HCT116 (cell line): ENCODE data around the gene DAP. TPM values are rescaled to one million over a fixed set of nuclear protein-coding genes. Genes with fewer than 3 reads are reported as not detected.

Source experiments
- ATAC-seq: fragments of 200-7000 bp; cut with Tn5 transposase; 2 replicates; pipeline ENCODE4 v1.9.1; 2020; ENCODE audit warnings: mild to moderate bottlenecking, moderate library complexity
- BruUV-seq: library from RNA; stranded (reverse); fragments of 400-500 nt; replicated peaks from 2 replicates; lab custom pipeline; 2021; lab: Mats Ljungman, UMichigan
- CTCF ChIA-PET: fragments of 300-600 bp; sonication (Branson Sonifier 250); formaldehyde crosslinking; loops from one replicate; lab custom pipeline; 2021; ENCODE audit warnings: antibody characterized with exemption; lab: Charles Lee
- POLR2A ChIA-PET: fragments of 300-600, 350-600 bp; sonication (Branson Sonifier 250); formaldehyde crosslinking; loops from one replicate; lab custom pipeline; 2021; ENCODE audit warnings: antibody characterized with exemption; lab: Charles Lee
- RAD21 ChIA-PET, 2 experiments: fragments of 300-600 bp; sonication (Branson Sonifier 250); formaldehyde crosslinking; loops; one replicate each; lab custom pipeline; 2023; ENCODE audit warnings: low total read pairs in 2 of 2; ENCODE audit not compliant: uncharacterized antibody in 2 of 2, unreplicated experiment in 2 of 2, low non-redundant PET in 1 of 2; lab: Charles Lee
- DNase-seq: peaks from one replicate; pipeline ENCODE4 v3.0.0-alpha.2; 2010; ENCODE audit warnings: low read depth, low spot score
- H2AFZ ChIP-seq: fragments of 200-600 bp; shearing (Covaris generic), sonication (generic); 2 replicates; pipeline ENCODE4 v1.6.1; 2017; ENCODE audit warnings: low read depth, mixed run types, mixed read lengths, antibody characterized with exemption, low read length; ENCODE audit not compliant: poor library complexity, severe bottlenecking
- H3K27ac ChIP-seq: 2 replicates; pipeline ENCODE4 v1.5.1; 2012; ENCODE audit warnings: low read depth, low read length
- H3K27me3 ChIP-seq: fragments of 200-600 bp; sonication (generic); 2 replicates; pipeline ENCODE4 v1.6.1; 2016; ENCODE audit warnings: mixed run types, low read length, mixed read lengths; ENCODE audit not compliant: insufficient read depth
- H3K36me3 ChIP-seq, 2 experiments: fragments of 200-500 bp in 1 of 2; fragments of 200-600 bp in 1 of 2; sonication (Bioruptor generic) in 1 of 2; sonication (generic) in 1 of 2; 2 replicates each; pipeline versions ENCODE4 v1.5.1 to v1.6.1; 2014 to 2016; ENCODE audit warnings: low read length in 2 of 2, inconsistent platforms in 1 of 2, mixed read lengths in 1 of 2, mixed run types in 1 of 2; ENCODE audit not compliant: insufficient read depth in 2 of 2, control insufficient read depth in 1 of 2
- H3K4me1 ChIP-seq, 2 experiments: fragments of 200-600 bp in 1 of 2; sonication (generic) in 1 of 2; 2 replicates each; pipeline versions ENCODE4 v1.5.1 to v1.6.1; 2012 to 2017; ENCODE audit warnings: low read length in 2 of 2, inconsistent platforms in 1 of 2, mild to moderate bottlenecking in 1 of 2, mixed read lengths in 1 of 2, mixed run types in 1 of 2, moderate library complexity in 1 of 2; ENCODE audit not compliant: insufficient read depth in 2 of 2, control insufficient read depth in 1 of 2
- H3K4me2 ChIP-seq: fragments of 200-600 bp; sonication (generic); 2 replicates; pipeline ENCODE4 v1.6.1; 2017; ENCODE audit warnings: mixed run types, low read length, mixed read lengths
- H3K4me3 ChIP-seq, 2 experiments: fragments of 200-600 bp in 1 of 2; sonication (generic) in 1 of 2; replicated peaks in 1 of 2; 2 replicates each; pipeline ENCODE4 v1.5.1; 2011 to 2016; ENCODE audit warnings: low read length in 2 of 2, control low read depth in 1 of 2, low read depth in 1 of 2, mild to moderate bottlenecking in 1 of 2, mixed read lengths in 1 of 2, mixed run types in 1 of 2
- H3K79me2 ChIP-seq: fragments of 200-600 bp; sonication (generic); 2 replicates; pipeline ENCODE4 v1.6.1; 2017; ENCODE audit warnings: mild to moderate bottlenecking, mixed run types, low read length, moderate library complexity, mixed read lengths; ENCODE audit not compliant: insufficient read depth
- H3K9ac ChIP-seq: fragments of 200-600 bp; sonication (generic); 2 replicates; pipeline ENCODE4 v1.6.1; 2016; ENCODE audit warnings: low read length, mixed read lengths
- H3K9me2 ChIP-seq: fragments of 200-600 bp; sonication (generic), shearing (Covaris generic); 2 replicates; pipeline ENCODE4 v1.6.1; 2017; ENCODE audit warnings: mixed run types, mild to moderate bottlenecking, moderate library complexity; ENCODE audit not compliant: insufficient read depth
- H3K9me3 ChIP-seq, 2 experiments: fragments of 200-500 bp in 1 of 2; fragments of 200-600 bp in 1 of 2; sonication (Bioruptor generic) in 1 of 2; sonication (generic) in 1 of 2; 2 replicates each; pipeline ENCODE4 v1.6.1; 2014 to 2017; ENCODE audit warnings: low read length in 2 of 2, mixed read lengths in 2 of 2, inconsistent platforms in 1 of 2, low read depth in 1 of 2, mild to moderate bottlenecking in 1 of 2, mixed run types in 1 of 2, moderate library complexity in 1 of 2; ENCODE audit not compliant: control insufficient read depth in 1 of 2, insufficient read depth in 1 of 2
- H4K20me1 ChIP-seq: fragments of 200-600 bp; sonication (generic), shearing (Covaris generic); 2 replicates; pipeline ENCODE4 v1.6.1; 2017; ENCODE audit warnings: mixed run types, mild to moderate bottlenecking, moderate library complexity; ENCODE audit not compliant: insufficient read depth
- CEBPB ChIP-seq: IDR thresholded peaks from 2 replicates; pipeline ENCODE4 v1.6.1; 2012; ENCODE audit warnings: low read depth
- EGR1 ChIP-seq: IDR thresholded peaks from 2 replicates; pipeline ENCODE4 v1.6.1; 2012; ENCODE audit warnings: low read depth
- ELF1 ChIP-seq: IDR thresholded peaks from 2 replicates; pipeline ENCODE4 v1.6.1; 2012; ENCODE audit warnings: low read depth, borderline replicate concordance
- JUND ChIP-seq: IDR thresholded peaks from 2 replicates; pipeline ENCODE4 v1.6.1; 2012
- POLR2A ChIP-seq: IDR thresholded peaks from 2 replicates; pipeline ENCODE4 v1.7.0; 2011; ENCODE audit warnings: borderline replicate concordance; ENCODE audit not compliant: insufficient read depth, insufficient read length; ENCODE audit errors: extremely low read depth
- POLR2AphosphoS5 ChIP-seq: IDR thresholded peaks from 2 replicates; pipeline ENCODE4 v1.6.1; 2011; ENCODE audit warnings: mild to moderate bottlenecking, low read depth, low read length, moderate library complexity
- SP1 ChIP-seq: IDR thresholded peaks from 2 replicates; pipeline ENCODE4 v1.6.1; 2012; ENCODE audit warnings: low read depth
- TCF7L2 ChIP-seq: IDR thresholded peaks from 2 replicates; pipeline ENCODE4 v1.7.0; 2011; ENCODE audit warnings: borderline replicate concordance, inconsistent platforms; ENCODE audit not compliant: insufficient read depth, insufficient read length; ENCODE audit errors: extremely low read depth
- YY1 ChIP-seq: IDR thresholded peaks from 2 replicates; pipeline ENCODE4 v1.6.1; 2011; ENCODE audit warnings: low read length, low read depth, moderate library complexity, mild to moderate bottlenecking; ENCODE audit not compliant: insufficient replicate concordance; ENCODE audit errors: extremely low read depth
- ZBTB33 ChIP-seq: IDR thresholded peaks from 2 replicates; pipeline ENCODE4 v1.6.1; 2011; ENCODE audit warnings: mild to moderate bottlenecking, low read length, moderate library complexity; ENCODE audit not compliant: insufficient replicate concordance; ENCODE audit errors: extremely low read depth
- ZNF274 ChIP-seq: fragments of 200-500 bp; sonication (Bioruptor generic); IDR thresholded peaks from 2 replicates; pipeline ENCODE4 v1.6.1; 2014; ENCODE audit warnings: mild to moderate bottlenecking, low read depth, low read length, inconsistent platforms
- intact Hi-C: fragments of 100-400 bp; cut with micrococcal nuclease; formaldehyde crosslinking; loops from 2 replicates; pipeline ENCODE4 v1.10.0; 2022
- total RNA-seq: library from RNA; stranded (reverse); gene quantifications from one replicate; pipeline ENCODE4 v1.2.1, GENCODE V29; 2021; ENCODE audit not compliant: unreplicated experiment

DAP gene
- total RNA-seq, 1 experiment from 2014 or later: 59.1 TPM

- peaks cover 0 to 9% of the 10 kb centered on the region in 2 experiments; a peak in 1 of 4 replicates for H3K36me3 ChIP-seq
- H4K20me1 ChIP-seq: no peaks in the 10 kb centered on the region
- H3K79me2 ChIP-seq: peaks cover 45% of the 10 kb centered on the region; the same call in 1 of the 2 replicates
- H3K4me3 ChIP-seq: no peak overlapping the region
- no peaks in the 10 kb centered on the region; a peak in 1 of 4 replicates for H3K9me3 ChIP-seq
- H3K27me3 ChIP-seq: no peaks in the 10 kb centered on the region
- peak overlapping the region; percentile 57 for H3K4me2 ChIP-seq
- H3K4me1 ChIP-seq: peaks cover 9 to 63% of the 10 kb centered on the region in 2 experiments
- no peak overlapping the region for H3K27ac ChIP-seq
- TF ChIP-seq SP1 (no peak), JUND (no peak), POLR2AphosphoS5 (no peak), ZNF274 (no peak), POLR2A (no peak), CEBPB (no peak), ZBTB33 (no peak), EGR1 (no peak), YY1 (no peak), ELF1 (no peak), TCF7L2 (no peak)
- no peaks in the 10 kb centered on the region for H3K9me2 ChIP-seq
- CTCF ChIA-PET: no interaction called here
- POLR2A ChIA-PET: no interaction called here
- BruUV-seq: no TSS peak
- H2AFZ ChIP-seq: no peak overlapping the region
- H3K9ac ChIP-seq: 0 out of 2 replicates have a peak overlapping the region, but pooled peaks have one; percentile 4
- RAD21 ChIA-PET: no interaction called here
- ATAC-seq (no peak), DNase-seq (no peak)
- intact Hi-C loops: no loop called here
Measured at GRCh38 chr5:10634562-10634961, 126.5 kb downstream of the DAP start.
